Effector CD4-positive, alpha-beta T cell (primary cell): ENCODE measurements around the gene CRYBB1.
"Not testable (repeated sequence)": the region's sequence is repeated elsewhere in the genome, so short reads cannot be mapped to it uniquely, and the experiment has no call there.

Source experiments
- DNase-seq: peaks from one replicate; pipeline ENCODE4 v3.0.0-alpha.2; 2020

The CRYBB1 gene

DNA sequence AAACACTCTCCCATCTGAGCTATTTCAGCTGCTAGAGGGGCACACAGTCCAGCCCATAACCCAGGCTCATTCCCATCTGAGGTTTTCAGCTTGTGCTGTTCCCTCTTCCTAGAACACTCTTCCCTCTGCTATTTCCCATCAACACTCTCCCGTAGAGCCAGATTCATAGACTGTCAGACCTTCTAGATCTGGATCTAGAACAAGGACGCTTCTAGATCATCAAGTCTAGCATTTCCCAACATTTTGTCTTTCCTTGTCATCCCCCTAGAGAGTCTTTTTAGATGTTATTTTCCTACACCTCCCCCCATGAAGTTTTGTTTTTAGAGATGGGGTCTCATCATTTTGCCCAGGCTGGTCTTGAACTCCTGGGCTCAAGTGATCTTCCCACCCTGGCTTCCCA lies 17.3 kb upstream of the CRYBB1 start:
- DNase-seq, result no peak

DNA sequence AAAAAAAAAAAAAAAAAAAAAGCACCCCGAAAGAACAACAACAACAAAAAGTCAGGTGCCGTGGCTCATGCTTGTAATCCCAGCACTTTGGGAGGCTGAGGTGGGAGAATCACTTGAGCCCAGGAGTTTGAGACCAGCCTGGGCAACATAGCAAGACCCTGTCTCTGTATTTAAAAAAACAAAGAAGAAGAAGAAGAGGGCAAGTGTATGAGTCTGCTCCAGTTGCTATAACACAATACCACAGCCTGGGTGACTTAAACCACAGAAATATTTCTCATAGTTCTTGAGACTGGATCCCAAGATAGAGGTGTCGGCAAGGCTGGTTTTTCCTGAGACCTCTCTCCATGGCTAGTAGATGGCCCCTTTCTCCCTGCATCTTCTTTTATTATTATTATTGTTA lies 16.4 kb upstream of the CRYBB1 start:
- no peak for DNase-seq

- DNase-seq, result no peak
Observed at GRCh38 chr22:26632422-26633155, 14.8 kb upstream of the CRYBB1 start.

DNA sequence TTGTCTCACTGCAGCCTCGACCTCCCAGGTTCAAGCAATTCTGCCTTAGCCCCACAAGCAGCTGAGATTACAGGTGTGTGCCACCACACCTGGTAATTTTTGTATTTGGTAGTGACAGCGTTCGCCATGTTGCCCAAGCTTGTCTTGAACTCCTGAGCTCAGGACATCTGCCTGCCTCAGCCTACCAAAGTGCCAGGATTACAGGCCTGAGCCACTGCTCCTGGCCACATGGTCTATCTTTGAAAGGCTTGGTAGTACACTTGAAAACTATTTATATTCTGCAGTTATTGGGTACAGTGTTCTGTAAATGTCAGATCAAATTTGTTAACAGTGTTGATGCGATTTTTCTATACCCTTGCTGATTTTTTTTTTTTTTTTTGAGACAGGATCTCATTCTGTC lies 13.5 kb upstream of the CRYBB1 start:
- no peak for DNase-seq

DNA sequence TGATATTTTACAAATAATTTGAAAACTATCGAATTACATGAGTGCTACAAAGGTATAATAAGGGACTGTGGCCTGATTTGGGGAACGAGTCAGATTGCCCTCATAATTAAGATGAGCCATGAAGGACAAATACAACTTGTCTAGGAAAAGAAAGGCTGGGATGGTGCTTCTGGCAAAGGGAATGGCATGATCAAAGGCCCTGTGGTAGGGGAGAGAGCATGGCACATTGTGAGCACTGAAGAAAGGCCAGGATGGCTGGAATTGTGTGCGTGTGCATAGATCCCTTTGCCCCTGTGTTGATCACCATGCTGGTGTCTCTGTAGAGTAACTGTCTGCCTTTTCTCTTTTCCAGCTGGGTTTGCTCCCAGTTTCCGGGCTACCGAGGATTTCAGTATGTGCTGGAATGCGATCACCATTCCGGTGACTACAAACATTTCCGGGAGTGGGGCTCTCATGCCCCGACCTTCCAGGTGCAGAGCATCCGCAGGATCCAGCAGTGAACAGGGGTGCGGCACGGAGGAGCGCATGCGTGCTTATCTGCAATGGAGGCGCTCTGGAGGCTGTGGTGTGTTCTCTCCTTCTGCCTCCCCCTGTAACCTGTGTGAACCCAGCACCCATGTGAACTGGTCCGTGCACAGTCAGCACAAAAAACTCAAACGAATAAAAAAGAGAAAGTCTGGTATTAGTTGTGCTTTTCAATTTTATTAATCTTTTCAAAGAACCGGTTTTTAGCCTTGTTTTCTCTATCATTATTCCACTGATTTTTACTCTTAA lies 12.3 kb upstream of the CRYBB1 start:
- DNase-seq, result no peak

DNA sequence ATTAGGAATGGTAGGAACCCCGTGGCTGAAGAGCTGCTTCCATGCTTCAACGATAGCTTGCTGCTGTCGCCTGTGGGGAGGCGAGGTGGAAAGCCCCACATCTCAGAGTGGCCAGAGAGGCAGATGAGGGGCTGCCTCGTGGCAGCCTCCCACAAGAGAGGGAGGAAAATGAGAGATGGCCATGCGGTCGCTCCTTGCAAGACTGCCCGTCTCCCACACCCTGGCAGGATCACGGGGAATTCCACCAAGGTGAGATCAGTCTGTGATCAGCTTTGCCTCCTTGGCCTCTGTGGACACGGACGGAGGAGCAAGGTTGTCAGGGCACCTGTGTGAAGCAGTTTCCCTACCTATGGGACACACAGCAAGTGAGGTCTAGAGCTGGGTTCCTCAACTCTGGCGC lies 7.0 kb upstream of the CRYBB1 start:
- DNase-seq, result no peak

DNA sequence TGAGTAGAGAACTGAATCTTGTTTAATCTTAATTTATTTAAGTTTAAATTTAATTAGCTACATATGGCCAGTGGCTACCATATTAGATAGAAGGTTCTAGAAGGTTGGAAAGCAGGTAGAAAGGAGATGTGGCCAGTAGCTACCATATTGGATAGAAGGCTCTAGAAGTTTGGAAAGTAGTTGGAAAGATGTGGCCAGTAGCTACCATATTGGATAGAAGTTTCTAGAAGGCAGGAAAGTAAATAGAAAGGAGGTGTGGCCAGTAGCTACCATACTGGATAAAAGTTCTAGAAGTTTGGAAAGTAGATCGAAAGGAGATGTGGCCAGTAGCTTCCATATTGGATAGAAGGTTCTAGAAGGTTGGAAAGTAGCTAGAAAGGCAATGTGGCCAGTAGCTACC lies 6.2 kb upstream of the CRYBB1 start:
- DNase-seq, result no peak

DNA sequence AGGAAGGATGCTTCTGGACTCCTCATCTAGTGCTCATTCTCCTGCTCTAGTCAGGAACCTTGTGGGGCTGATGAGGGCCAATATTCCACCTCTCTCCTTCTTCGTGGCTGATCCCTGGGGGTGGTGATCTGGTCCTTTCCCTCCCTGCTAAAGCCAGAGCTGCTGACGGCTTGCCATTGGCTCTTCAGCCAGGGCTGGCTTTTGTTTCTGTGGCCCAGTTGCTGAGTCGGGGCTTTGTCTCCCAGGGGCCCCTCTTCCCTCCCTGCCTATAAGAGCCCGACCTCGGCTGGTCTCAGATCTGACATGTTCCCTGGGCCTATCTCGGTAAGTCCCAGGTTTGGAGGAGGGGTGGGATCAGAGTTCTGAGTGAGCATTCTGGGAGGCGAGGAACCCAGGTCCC lies 3.8 kb upstream of the CRYBB1 start, which contains the start of gene CRYBA4:
TSS of gene CRYBA4 (plus strand) at position 301 of the 400 bp plus-strand sequence. CDS start 634 bp downstream, outside the sequence.
- no peak for DNase-seq

DNA sequence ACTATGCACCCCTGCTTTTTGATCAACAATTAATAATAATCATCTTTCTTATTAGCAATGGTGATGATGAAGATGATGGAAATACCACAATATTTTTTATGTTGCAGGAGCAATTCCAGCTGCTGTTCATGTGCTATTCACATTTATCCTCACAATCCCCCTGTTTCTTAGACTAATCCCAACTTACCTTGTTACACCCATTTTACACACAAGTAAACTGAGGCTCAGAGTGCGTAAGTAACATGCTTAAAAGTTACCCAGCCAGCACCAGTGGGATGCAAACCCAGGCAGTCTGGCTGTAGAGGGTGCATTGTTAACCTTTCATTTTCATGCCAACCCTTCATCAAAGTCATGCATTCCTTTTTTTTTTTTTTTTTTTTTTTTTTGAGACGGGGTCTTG lies 2.4 kb upstream of the CRYBB1 start:
- no peak for DNase-seq

GRCh38 chr22:26619510-26619909 lies 1.7 kb upstream of the CRYBB1 start:
- no peak for DNase-seq

- DNase-seq, result no peak
Observed at GRCh38 chr22:26618455-26618854, 628 bp upstream of the CRYBB1 start.

DNA sequence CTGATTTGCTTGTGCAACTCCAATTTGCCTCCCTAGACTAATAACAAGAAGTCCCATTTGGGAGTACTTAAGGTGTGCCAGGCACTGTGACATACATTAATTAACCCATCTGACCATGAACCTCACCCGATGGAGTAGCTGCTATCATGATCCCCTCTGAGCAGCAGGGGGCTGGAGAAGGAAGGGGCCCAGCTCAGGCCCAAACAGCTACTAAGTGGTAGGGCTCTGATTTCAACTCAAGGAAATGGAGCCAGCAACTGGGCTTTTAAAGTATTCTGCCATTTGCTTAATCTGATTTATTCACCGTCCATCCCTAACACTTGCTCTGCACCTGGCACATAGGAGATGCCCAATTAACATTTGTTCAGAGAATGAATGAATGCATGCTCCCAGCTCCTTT lies 1.2 kb downstream of the CRYBB1 start:
- no peak for DNase-seq

DNA sequence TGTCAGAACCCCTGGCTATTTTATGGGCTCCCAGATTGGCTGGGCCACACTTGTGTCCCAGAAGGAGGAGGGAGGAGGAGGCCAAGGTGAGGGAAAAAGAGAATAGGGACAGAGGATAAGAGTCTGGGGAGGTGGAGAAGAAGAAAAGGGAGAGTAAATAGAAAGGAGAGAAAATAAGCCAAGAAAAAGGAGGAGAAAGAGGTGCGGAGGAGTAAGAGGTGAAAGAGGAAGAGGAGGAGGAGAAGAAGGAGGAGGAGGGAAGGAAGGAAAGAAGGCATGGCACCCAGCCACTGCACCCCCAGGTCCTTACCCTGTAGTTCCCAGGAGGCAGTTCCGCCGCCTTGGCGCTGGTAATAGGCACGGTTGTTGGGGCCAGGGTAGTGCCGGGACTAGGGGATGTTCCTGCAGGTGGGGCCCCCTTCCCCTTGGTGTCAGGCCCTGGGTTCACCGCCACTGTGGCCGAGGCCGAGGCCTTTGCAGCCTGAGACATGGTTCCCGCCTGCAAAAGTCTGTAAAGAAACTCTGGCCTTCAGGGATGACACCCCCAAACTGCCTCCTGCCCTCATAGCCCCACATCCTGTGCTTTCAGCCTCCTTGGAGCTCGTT lies 1.9 kb downstream of the CRYBB1 start:
- DNase-seq, result no peak

DNA sequence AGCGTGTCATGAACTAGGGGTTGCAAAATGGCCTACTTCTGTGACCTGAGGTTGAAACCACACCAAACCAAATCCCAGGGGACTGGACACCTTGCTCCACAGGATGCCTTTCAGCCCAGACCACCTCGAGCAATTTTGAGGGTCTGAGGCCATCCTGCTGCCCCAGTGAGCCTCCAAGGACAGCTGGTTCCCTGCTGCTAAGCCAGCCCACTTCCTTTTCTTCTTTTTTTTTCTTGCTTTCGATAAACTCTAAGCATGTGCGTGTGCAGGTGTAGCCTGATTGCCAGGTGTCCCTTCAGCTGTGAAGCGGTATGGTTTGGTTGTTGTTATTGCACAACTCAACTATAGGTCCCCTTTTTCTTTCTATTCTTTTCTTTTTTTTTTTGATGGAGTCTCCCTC lies 2.7 kb downstream of the CRYBB1 start:
- no peak for DNase-seq

GRCh38 chr22:26614322-26614721 lies 3.5 kb downstream of the CRYBB1 start:
- DNase-seq, result no peak

GRCh38 chr22:26613753-26614152 lies 4.1 kb downstream of the CRYBB1 start:
- not testable (repeated sequence) for DNase-seq

DNA sequence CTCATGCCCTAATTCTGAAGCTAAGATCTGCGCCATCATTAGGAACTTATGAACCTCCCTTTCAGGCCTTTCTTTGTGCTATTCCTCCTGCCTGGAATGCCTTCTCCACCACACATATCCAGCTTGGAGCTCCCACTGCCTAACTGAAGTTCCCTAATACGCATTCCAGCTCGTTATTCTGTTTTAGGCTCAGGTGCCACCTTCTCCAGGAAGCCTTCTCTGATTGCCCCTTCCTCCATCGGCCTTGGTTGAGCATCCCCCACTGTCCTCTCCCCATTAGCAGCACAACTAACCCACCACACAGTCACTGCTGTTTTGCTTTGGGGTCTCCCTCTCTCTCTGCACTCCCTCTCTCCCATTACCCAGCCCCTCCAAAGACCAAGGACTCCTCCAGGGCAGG lies 5.2 kb downstream of the CRYBB1 start:
- DNase-seq, result no peak

DNA sequence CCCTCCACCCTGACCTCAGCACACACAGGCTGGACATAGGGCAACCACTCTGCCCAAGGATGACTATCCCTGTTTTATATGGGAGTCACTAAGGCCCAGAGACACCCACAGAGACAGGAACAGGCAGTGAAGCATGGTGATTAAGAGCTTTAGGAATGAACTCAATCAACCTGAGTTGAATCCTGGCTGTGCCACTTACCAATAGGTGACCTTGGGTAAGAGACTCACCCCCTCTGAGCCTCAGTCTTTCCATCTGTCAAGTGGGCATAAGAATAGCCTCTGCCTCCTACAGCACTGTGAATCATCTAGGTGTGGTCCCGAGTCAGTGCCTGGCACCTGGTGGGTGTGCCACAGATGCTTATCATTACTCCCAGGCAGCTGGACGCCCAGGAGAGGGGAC lies 6.8 kb downstream of the CRYBB1 start:
- no peak for DNase-seq

DNA sequence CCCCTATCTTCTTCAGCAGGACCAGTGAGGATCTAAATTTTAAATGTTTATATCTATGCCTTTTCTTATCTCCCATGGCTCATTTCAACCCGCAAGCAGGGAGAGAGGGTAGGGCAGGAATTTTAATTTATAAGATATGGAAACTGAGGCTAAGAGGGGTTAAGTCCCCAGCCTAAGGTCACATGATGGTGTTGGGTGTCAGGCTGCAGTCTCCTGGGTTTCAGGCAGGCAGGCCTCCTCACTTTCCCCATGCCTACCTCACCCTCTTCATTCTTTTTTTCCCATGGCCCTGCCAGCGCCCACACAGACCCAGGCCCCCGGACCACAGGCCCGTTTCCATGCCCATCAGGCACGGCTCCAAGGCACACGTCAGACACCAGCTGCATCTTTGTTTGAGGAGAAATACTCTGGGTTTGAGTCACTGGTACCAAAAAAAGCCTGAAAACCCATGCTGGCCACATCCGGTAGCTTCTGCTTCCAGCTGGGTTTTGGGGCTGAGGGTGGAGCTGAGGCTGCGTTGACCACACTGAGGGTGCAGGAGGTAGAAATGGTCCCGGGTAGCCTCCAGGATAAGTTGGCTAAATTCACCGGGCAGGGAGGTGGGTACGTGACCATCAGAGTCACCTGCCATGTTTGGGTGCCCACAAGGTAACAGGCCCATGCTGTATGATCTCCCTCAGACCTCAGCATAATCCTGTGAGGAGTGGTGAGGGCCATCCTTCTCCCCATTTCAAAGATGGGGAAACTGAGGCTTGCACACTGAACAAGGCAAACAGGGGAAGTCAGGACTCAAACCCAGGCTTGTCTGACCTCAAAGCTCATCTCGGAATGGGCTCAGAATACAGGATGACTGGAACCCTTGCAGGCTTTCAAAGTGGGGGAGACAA lies 7.5 kb downstream of the CRYBB1 start:
- no peak for DNase-seq

DNA sequence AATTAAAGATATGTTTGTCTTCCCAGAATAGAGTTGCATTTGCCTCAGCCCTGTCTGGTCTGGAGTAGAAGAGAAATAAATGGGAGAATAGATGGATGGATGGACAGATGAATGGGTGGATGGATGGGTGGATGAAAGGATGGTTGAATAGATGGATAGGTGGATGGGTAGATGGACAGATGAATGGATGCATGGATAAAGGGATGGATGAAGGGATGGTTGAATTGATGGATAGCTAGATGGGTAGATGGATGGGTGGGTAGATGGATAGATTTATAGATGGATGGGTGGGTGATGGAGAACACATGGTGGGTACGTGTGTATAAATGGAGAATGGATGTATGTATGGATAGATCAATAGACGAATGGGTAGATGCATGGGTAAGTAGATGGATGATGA lies 8.5 kb downstream of the CRYBB1 start:
- no peak for DNase-seq

GRCh38 chr22:26608129-26608528 lies 9.7 kb downstream of the CRYBB1 start:
- DNase-seq, result no peak

DNA sequence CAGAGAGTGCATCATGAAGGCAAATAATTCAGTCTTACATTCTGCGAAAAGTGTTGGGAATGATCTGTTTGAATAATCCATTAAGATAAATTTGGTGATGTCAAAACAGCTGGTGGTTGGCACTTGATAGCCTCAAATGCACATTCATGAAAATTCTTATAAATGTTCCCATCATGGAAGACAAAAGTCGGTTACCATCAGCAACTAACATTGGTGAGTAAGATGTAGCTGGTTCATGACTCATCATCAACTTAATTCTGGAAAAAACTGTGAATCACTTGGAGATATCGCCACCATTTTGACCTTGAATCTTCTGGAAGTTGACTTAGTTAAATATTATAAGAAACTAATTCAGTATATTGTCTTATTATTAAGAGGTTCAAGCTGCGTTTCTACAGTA lies 11.2 kb downstream of the CRYBB1 start:
- DNase-seq, result no peak

GRCh38 chr22:26604368-26604767 lies 13.5 kb downstream of the CRYBB1 start:
- no peak for DNase-seq
